Trophoblast cell (in vitro differentiated cells and primary cell): Measurements from ENCODE around the gene TPR.

Source experiments
- DNase-seq, 2 donors: peaks; one replicate each; pipeline ENCODE4 v3.0.0-alpha.2; 2016
- H2AFZ ChIP-seq: 2 replicates; pipeline ENCODE4 v1.6.1; 2013; ENCODE audit warnings: low read length, moderate library complexity, mild to moderate bottlenecking; ENCODE audit not compliant: insufficient read depth, poor library complexity
- H2AK5ac ChIP-seq: 2 replicates; pipeline ENCODE4 v1.6.1; 2013; ENCODE audit warnings: mild to moderate bottlenecking, low read length
- H2BK120ac ChIP-seq: 2 replicates; pipeline ENCODE4 v1.6.1; 2013; ENCODE audit warnings: low read length, mild to moderate bottlenecking, moderate library complexity; ENCODE audit not compliant: insufficient read depth, poor library complexity
- H2BK12ac ChIP-seq: 2 replicates; pipeline ENCODE4 v1.6.1; 2013; ENCODE audit warnings: mild to moderate bottlenecking, low read length, moderate library complexity
- H2BK5ac ChIP-seq: 2 replicates; pipeline ENCODE4 v1.6.1; 2013; ENCODE audit warnings: low read length, low read depth, moderate library complexity, mild to moderate bottlenecking; ENCODE audit not compliant: poor library complexity
- H3K14ac ChIP-seq: 2 replicates; pipeline ENCODE4 v1.6.1; 2013; ENCODE audit warnings: mild to moderate bottlenecking, low read length
- H3K18ac ChIP-seq: 2 replicates; pipeline ENCODE4 v1.6.1; 2013; ENCODE audit warnings: mild to moderate bottlenecking, low read length
- H3K23ac ChIP-seq: 2 replicates; pipeline ENCODE4 v1.6.1; 2013; ENCODE audit warnings: low read length
- H3K27ac ChIP-seq: 2 replicates; pipeline ENCODE4 v1.5.1; 2013; ENCODE audit warnings: low read depth, mild to moderate bottlenecking, inconsistent platforms, low read length, moderate library complexity
- H3K27me3 ChIP-seq: 2 replicates; pipeline ENCODE4 v1.6.1; 2013; ENCODE audit warnings: inconsistent platforms, mild to moderate bottlenecking, low read length, moderate library complexity; ENCODE audit not compliant: insufficient read depth
- H3K36me3 ChIP-seq, 2 experiments: 1 replicate in 1 of 2; 2 replicates in 1 of 2; pipeline ENCODE4 v1.6.1; 2013; ENCODE audit warnings: low read length in 2 of 2, mild to moderate bottlenecking in 2 of 2, moderate library complexity in 1 of 2; ENCODE audit not compliant: insufficient read depth in 2 of 2, control insufficient read depth in 1 of 2
- H3K4ac ChIP-seq: 2 replicates; pipeline ENCODE4 v1.6.1; 2013; ENCODE audit warnings: low read depth, mild to moderate bottlenecking, low read length, moderate library complexity
- H3K4me1 ChIP-seq, 2 experiments: 1 replicate in 1 of 2; 2 replicates in 1 of 2; pipeline ENCODE4 v1.6.1; 2013; ENCODE audit warnings: low read length in 2 of 2, mild to moderate bottlenecking in 2 of 2, moderate library complexity in 1 of 2; ENCODE audit not compliant: insufficient read depth in 2 of 2, control insufficient read depth in 1 of 2
- H3K4me2 ChIP-seq: 2 replicates; pipeline ENCODE4 v1.6.1; 2013; ENCODE audit warnings: inconsistent platforms, mild to moderate bottlenecking, low read length, moderate library complexity
- H3K4me3 ChIP-seq: 2 replicates; pipeline ENCODE4 v1.5.1; 2013; ENCODE audit warnings: mild to moderate bottlenecking, low read depth, low read length, inconsistent platforms
- H3K79me1 ChIP-seq: one replicate; pipeline ENCODE4 v1.6.1; 2013; ENCODE audit warnings: low read length
- H3K79me2 ChIP-seq: 2 replicates; pipeline ENCODE4 v1.6.1; 2013; ENCODE audit warnings: low read length, mild to moderate bottlenecking; ENCODE audit not compliant: control insufficient read depth, insufficient read depth, poor library complexity
- H3K9ac ChIP-seq: 2 replicates; pipeline ENCODE4 v1.6.1; 2013; ENCODE audit warnings: mild to moderate bottlenecking, low read length
- H3K9me3 ChIP-seq: 2 replicates; pipeline ENCODE4 v1.6.1; 2013; ENCODE audit warnings: low read depth, mild to moderate bottlenecking, control low read depth, inconsistent platforms, low read length; ENCODE audit not compliant: insufficient read depth
- H4K12ac ChIP-seq: 2 replicates; pipeline ENCODE4 v1.6.1; 2013; ENCODE audit warnings: low read depth, mild to moderate bottlenecking, low read length, moderate library complexity
- H4K8ac ChIP-seq: 2 replicates; pipeline ENCODE4 v1.6.1; 2013; ENCODE audit warnings: low read depth, mild to moderate bottlenecking, low read length, moderate library complexity
- H4K91ac ChIP-seq: one replicate; pipeline ENCODE4 v1.6.1; 2013; ENCODE audit warnings: low read depth, mild to moderate bottlenecking, low read length, moderate library complexity
- WGBS: extraction: QIAGEN DNeasy Blood & Tissue Kit; methylation state at CpG from one replicate; pipeline ENCODE4 v1.1.7; 2013; ENCODE audit warnings: missing lambda C conversion rate; ENCODE audit not compliant: insufficient read length, insufficient coverage; ENCODE audit errors: extremely low coverage; 5-methylcytosine and 5-hydroxymethylcytosine counted together

Gene TPR

DNA sequence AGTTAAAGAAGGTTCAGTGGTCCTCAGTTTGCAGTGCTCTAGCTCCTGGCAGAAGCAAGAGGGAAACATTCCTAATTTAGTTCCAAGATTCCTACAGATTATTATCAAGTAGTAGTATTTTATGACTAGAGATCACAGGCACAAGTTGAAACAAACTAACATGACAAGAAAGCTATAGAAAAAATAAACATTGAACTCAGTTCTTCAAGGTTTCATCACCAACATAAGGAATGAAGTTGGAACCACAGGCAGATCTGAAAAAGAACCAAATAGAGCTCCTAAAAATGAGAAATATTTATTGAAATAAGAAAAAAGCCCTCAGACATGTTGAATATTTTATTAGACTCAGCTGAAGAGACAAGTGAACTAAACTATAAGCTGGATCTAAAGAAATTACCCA lies 45.3 kb upstream of the TPR start:
- no peak overlapping the region for H3K4me3 ChIP-seq
- no peak overlapping the region for H3K14ac ChIP-seq
- H3K18ac ChIP-seq = no peak overlapping the region
- H3K9me3 ChIP-seq = no peaks in the 10 kb centered on the region
- H3K4me2 ChIP-seq = no peak overlapping the region
- peaks cover 2 to 5% of the 10 kb centered on the region in 2 experiments for H3K36me3 ChIP-seq
- no peaks in the 10 kb centered on the region for H3K79me2 ChIP-seq
- H2BK120ac ChIP-seq = no peak overlapping the region
- H3K27me3 ChIP-seq = no peaks in the 10 kb centered on the region
- no peak overlapping the region for H3K23ac ChIP-seq
- no peak overlapping the region for H3K9ac ChIP-seq
- no peak overlapping the region for H3K4ac ChIP-seq
- H2AK5ac ChIP-seq = no peak overlapping the region
- H3K79me1 ChIP-seq = no peaks in the 10 kb centered on the region
- H2BK12ac ChIP-seq = no peak overlapping the region
- no peaks in the 10 kb centered on the region for H3K4me1 ChIP-seq
- DNase-seq = no peak
- H4K12ac ChIP-seq = no peak overlapping the region
- no peak overlapping the region for H2AFZ ChIP-seq
- H4K8ac ChIP-seq = no peak overlapping the region
- no peak overlapping the region for H4K91ac ChIP-seq
- no peak overlapping the region for H2BK5ac ChIP-seq
- no peak overlapping the region for H3K27ac ChIP-seq

DNA sequence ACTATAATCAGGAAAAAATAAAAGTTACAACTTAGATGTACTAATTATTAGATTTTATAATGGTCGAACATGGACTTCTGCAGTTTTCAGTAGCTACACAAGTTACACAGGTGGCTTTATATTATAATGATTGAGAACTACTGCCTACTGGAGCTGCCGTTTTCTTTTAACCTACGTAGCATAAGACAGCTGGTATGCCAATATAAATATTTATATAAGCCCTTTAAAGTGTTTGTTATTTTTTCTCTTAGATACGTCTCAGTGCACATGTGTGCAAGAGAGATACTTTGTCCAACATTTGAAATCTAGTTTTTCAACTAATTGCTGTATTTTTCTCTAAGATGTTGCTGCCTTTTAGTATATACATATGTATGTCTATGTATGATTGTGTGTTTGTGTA lies 43.5 kb upstream of the TPR start:
- Histone ChIP-seq H2BK12ac (no peak overlapping the region), H3K4me3 (no peak overlapping the region), H3K14ac (no peak overlapping the region), H3K79me2 (no peaks in the 10 kb centered on the region), H2AFZ (no peak overlapping the region), H4K12ac (no peak overlapping the region), H3K9me3 (no peaks in the 10 kb centered on the region), H2BK120ac (no peak overlapping the region), H3K79me1 (no peaks in the 10 kb centered on the region), H3K18ac (no peak overlapping the region), H3K36me3 (peaks cover 2 to 5% of the 10 kb centered on the region in 2 experiments), H2BK5ac (no peak overlapping the region), H3K4me2 (no peak overlapping the region), H3K23ac (no peak overlapping the region), H3K27ac (no peak overlapping the region), H4K8ac (no peak overlapping the region), H2AK5ac (no peak overlapping the region), H3K27me3 (no peaks in the 10 kb centered on the region), H3K4me1 (no peaks in the 10 kb centered on the region), H3K4ac (no peak overlapping the region), H3K9ac (no peak overlapping the region), H4K91ac (no peak overlapping the region)
- no peak for DNase-seq
- WGBS = no CpG with 5 or more reads among the region's 4 CpGs

DNA sequence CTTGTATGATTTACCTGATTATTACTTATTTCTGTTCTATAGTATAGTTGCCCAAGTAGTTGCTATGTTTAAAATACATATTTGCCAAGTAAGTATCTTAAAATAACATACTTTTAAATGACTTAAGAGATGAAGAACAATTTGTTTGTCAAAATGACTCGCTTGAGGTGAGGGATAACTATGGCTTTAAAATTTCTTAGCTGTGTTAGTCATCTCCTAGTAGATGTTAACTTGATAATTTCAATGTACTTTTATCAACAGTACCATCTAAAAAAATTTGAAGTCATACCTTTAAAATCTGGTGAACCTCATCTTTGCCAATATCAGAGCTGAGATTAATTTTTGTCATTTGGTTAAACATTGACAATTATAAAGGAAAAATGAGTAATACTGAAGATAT lies 38.3 kb upstream of the TPR start:
- no peaks in the 10 kb centered on the region for H3K4me1 ChIP-seq
- H3K27ac ChIP-seq = no peak overlapping the region
- peak in 1 of 2 donors; percentile 41 for DNase-seq
- WGBS = no CpG with 5 or more reads among the region's 1 CpG
- H3K4me3 ChIP-seq = no peak overlapping the region
- no peak overlapping the region for H3K4ac ChIP-seq
- H3K79me1 ChIP-seq = no peaks in the 10 kb centered on the region
- H2AFZ ChIP-seq = no peak overlapping the region
- H2AK5ac ChIP-seq = no peak overlapping the region
- H4K91ac ChIP-seq = no peak overlapping the region
- H3K27me3 ChIP-seq = no peaks in the 10 kb centered on the region
- H3K14ac ChIP-seq = no peak overlapping the region
- H3K23ac ChIP-seq = no peak overlapping the region
- no peak overlapping the region for H4K12ac ChIP-seq
- peaks cover 2 to 7% of the 10 kb centered on the region in 2 experiments for H3K36me3 ChIP-seq
- no peak overlapping the region for H4K8ac ChIP-seq
- H3K18ac ChIP-seq = no peak overlapping the region
- H3K79me2 ChIP-seq = no peaks in the 10 kb centered on the region
- H3K4me2 ChIP-seq = no peak overlapping the region
- no peak overlapping the region for H2BK5ac ChIP-seq
- H3K9me3 ChIP-seq = no peaks in the 10 kb centered on the region
- no peak overlapping the region for H3K9ac ChIP-seq
- no peak overlapping the region for H2BK120ac ChIP-seq
- no peak overlapping the region for H2BK12ac ChIP-seq

DNA sequence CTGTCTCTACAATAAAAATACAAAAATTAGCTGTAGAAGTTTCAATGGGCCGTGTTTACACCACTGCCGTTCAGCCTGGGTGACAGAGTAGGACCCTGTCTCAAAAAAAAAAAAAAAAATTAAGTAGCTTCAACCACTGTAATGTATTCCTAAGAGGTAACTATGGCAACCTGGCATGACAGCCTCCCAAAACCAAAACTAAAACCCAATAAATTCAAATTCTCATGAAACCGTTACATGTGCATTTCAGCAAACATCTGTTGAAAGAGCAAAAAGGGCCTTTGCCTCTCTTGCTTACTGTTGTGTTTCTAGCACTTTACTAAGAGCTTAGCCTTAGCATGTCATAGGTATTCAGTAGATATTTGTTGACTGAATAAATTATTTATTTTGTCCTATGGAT lies 34.0 kb upstream of the TPR start:
- Histone ChIP-seq H3K79me1 (no peaks in the 10 kb centered on the region), H3K4me1 (no peaks in the 10 kb centered on the region), H4K12ac (no peak overlapping the region), H3K9ac (no peak overlapping the region), H4K91ac (no peak overlapping the region), H3K18ac (no peak overlapping the region), H3K23ac (no peak overlapping the region), H3K27ac (no peak overlapping the region), H3K79me2 (no peaks in the 10 kb centered on the region), H2AFZ (no peak overlapping the region), H3K4me2 (no peak overlapping the region), H2BK5ac (no peak overlapping the region), H3K4ac (no peak overlapping the region), H2AK5ac (no peak overlapping the region), H4K8ac (no peak overlapping the region), H3K4me3 (no peak overlapping the region), H3K27me3 (no peaks in the 10 kb centered on the region), H2BK12ac (no peak overlapping the region), H2BK120ac (no peak overlapping the region), H3K14ac (no peak overlapping the region), H3K9me3 (no peaks in the 10 kb centered on the region), H3K36me3 (peaks cover 4 to 7% of the 10 kb centered on the region in 2 experiments)
- DNase-seq = no peak
- WGBS = no CpG with 5 or more reads among the region's 3 CpGs
